ENCODE results near the gene DGAT2.

DNA sequence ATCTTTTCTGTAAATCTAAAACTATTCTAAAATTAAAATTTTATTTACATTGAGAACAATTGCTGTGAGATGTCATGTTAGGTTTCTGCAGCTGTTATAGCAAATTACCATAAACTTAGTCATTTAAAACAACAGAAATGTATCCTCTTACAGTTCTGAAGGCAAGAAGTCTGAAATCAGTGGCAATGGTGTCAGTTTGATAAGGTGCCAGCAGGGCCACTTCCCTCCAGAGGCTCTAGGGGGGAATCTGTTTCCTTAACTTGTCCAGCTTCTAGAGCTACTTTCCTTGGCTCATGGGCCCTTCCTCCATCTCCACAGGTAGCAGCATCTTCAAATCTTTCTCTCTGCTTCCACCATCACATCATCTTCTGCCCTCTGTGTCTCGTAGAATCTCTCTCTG, 27.9 kb upstream of the DGAT2 start:
- no peak for TF ChIP-seq EZH2 (IDR thresholded peaks at IDR 0.05)
- no peak for TF ChIP-seq CTCF (IDR thresholded peaks at IDR 0.05)
- TF ChIP-seq EZH2phosphoT487 (IDR thresholded peaks at IDR 0.05): no peak

All from neural progenitor cell (in vitro differentiated cells).